ENCODE results near the gene MFSD2B. TPM values are rescaled to one million over a fixed set of nuclear protein-coding genes. Genes with fewer than 3 reads are reported as not detected.

MFSD2B gene
- total RNA-seq, 1 donor from 2014 or later: 0.34 TPM

GRCh38 chr2:24018241-24018640, 8.4 kb downstream of the MFSD2B start:
- TF ChIP-seq EZH2 (IDR thresholded peaks at IDR 0.05; ENCODE audit: insufficient read depth, low read length): no peak
- TF ChIP-seq, protein P1, sequence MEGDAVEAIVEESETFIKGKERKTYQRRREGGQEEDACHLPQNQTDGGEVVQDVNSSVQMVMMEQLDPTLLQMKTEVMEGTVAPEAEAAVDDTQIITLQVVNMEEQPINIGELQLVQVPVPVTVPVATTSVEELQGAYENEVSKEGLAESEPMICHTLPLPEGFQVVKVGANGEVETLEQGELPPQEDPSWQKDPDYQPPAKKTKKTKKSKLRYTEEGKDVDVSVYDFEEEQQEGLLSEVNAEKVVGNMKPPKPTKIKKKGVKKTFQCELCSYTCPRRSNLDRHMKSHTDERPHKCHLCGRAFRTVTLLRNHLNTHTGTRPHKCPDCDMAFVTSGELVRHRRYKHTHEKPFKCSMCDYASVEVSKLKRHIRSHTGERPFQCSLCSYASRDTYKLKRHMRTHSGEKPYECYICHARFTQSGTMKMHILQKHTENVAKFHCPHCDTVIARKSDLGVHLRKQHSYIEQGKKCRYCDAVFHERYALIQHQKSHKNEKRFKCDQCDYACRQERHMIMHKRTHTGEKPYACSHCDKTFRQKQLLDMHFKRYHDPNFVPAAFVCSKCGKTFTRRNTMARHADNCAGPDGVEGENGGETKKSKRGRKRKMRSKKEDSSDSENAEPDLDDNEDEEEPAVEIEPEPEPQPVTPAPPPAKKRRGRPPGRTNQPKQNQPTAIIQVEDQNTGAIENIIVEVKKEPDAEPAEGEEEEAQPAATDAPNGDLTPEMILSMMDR (IDR thresholded peaks at IDR 0.05; ENCODE audit: insufficient read depth, low read depth, low read length): no peak
- H3K4me3 Mint-ChIP-seq (ENCODE audit: unreplicated experiment): no peak overlapping the region
- H3K4me1 Mint-ChIP-seq (ENCODE audit: low read depth, unreplicated experiment): peaks cover 7% of the 10 kb centered on the region
- H3K27me3 Mint-ChIP-seq (ENCODE audit: low read depth, unreplicated experiment): peaks cover 2% of the 10 kb centered on the region
- FAIRE-seq (no peak), DNase-seq (ENCODE audit: low read depth) (no peak)
- H2AFZ ChIP-seq (ENCODE audit: low read depth, low read length): no peak overlapping the region
- peaks cover 16% of the 10 kb centered on the region for H3K4me1 ChIP-seq (ENCODE audit: insufficient read depth, low read length)
- H3K27ac Mint-ChIP-seq (ENCODE audit: unreplicated experiment): no peak overlapping the region
- no peak overlapping the region for H3K9ac ChIP-seq (ENCODE audit: low read length)
- H3K27me3 ChIP-seq (ENCODE audit: insufficient read depth, low read length): no peaks in the 10 kb centered on the region
- no peaks in the 10 kb centered on the region for H4K20me1 ChIP-seq (ENCODE audit: insufficient read depth, low read length)
- H3K79me2 ChIP-seq (ENCODE audit: insufficient read depth, low read length): no peaks in the 10 kb centered on the region
- no peak overlapping the region for H3K27ac ChIP-seq (ENCODE audit: low read depth, low read length)
- H3K36me3 ChIP-seq (ENCODE audit: insufficient read depth, low read length): no peaks in the 10 kb centered on the region
- no peaks in the 10 kb centered on the region for H3K9me3 Mint-ChIP-seq (ENCODE audit: unreplicated experiment)
- peaks cover 2% of the 10 kb centered on the region for H3K36me3 Mint-ChIP-seq (ENCODE audit: low read depth, unreplicated experiment)
- H3K9me3 ChIP-seq (ENCODE audit: insufficient read depth, low read depth, low read length): no peaks in the 10 kb centered on the region
- no peak overlapping the region for H3K4me2 ChIP-seq (ENCODE audit: low read length)
- no peak overlapping the region for H3K4me3 ChIP-seq (ENCODE audit: insufficient read depth, low read depth, low read length)

GRCh38 chr2:24019729-24020128, 9.8 kb downstream of the MFSD2B start:
- no peaks in the 10 kb centered on the region for H3K27me3 ChIP-seq (ENCODE audit: insufficient read depth, low read length)
- no peaks in the 10 kb centered on the region for H4K20me1 ChIP-seq (ENCODE audit: insufficient read depth, low read length)
- FAIRE-seq (no peak), DNase-seq (ENCODE audit: low read depth) (no peak)
- Mint-ChIP-seq H3K4me3 (ENCODE audit: unreplicated experiment) (no peak overlapping the region), H3K9me3 (ENCODE audit: unreplicated experiment) (no peaks in the 10 kb centered on the region), H3K36me3 (ENCODE audit: low read depth, unreplicated experiment) (peaks cover 3% of the 10 kb centered on the region), H3K4me1 (ENCODE audit: low read depth, unreplicated experiment) (peaks cover 11% of the 10 kb centered on the region), H3K27ac (ENCODE audit: unreplicated experiment) (no peak overlapping the region), H3K27me3 (ENCODE audit: low read depth, unreplicated experiment) (no peaks in the 10 kb centered on the region)
- no peak overlapping the region for H2AFZ ChIP-seq (ENCODE audit: low read depth, low read length)
- H3K9me3 ChIP-seq (ENCODE audit: insufficient read depth, low read depth, low read length): no peaks in the 10 kb centered on the region
- H3K9ac ChIP-seq (ENCODE audit: low read length): no peak overlapping the region
- H3K4me1 ChIP-seq (ENCODE audit: insufficient read depth, low read length): peaks cover 16% of the 10 kb centered on the region
- no peaks in the 10 kb centered on the region for H3K79me2 ChIP-seq (ENCODE audit: insufficient read depth, low read length)
- H3K27ac ChIP-seq (ENCODE audit: low read depth, low read length): no peak overlapping the region
- no peak overlapping the region for H3K4me3 ChIP-seq (ENCODE audit: insufficient read depth, low read depth, low read length)
- H3K36me3 ChIP-seq (ENCODE audit: insufficient read depth, low read length): peaks cover 2% of the 10 kb centered on the region
- no peak for TF ChIP-seq EZH2 (IDR thresholded peaks at IDR 0.05; ENCODE audit: insufficient read depth, low read length)
- TF ChIP-seq, protein P1 (IDR thresholded peaks at IDR 0.05; ENCODE audit: insufficient read depth, low read depth, low read length): no peak
- no peak overlapping the region for H3K4me2 ChIP-seq (ENCODE audit: low read length)

DNA sequence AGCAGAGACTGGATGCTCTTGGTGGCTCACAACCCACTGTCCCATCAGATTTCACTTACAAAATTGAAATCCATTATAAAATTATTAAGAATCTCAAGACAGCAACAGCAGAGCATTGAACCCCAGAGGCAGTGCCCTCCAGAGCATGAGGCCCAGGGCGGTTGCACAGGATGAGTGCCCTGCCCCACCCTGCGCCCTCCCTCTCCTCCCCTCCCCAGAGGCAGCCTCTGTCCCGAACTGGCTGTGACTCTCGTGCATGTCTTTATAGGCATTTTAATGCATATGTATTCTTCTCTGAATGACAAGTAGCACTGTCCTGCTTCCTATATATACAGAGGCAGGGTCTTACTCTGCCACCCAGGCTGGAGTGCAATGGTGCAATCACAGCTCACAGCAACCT, 10.4 kb downstream of the MFSD2B start:
- Histone ChIP-seq H2AFZ (ENCODE audit: low read depth, low read length) (no peak overlapping the region), H3K27me3 (ENCODE audit: insufficient read depth, low read length) (no peaks in the 10 kb centered on the region), H3K9ac (ENCODE audit: low read length) (no peak overlapping the region), H3K36me3 (ENCODE audit: insufficient read depth, low read length) (peaks cover 2% of the 10 kb centered on the region), H3K4me1 (ENCODE audit: insufficient read depth, low read length) (peaks cover 13% of the 10 kb centered on the region), H3K9me3 (ENCODE audit: insufficient read depth, low read depth, low read length) (no peaks in the 10 kb centered on the region), H3K79me2 (ENCODE audit: insufficient read depth, low read length) (no peaks in the 10 kb centered on the region), H3K27ac (ENCODE audit: low read depth, low read length) (no peak overlapping the region), H4K20me1 (ENCODE audit: insufficient read depth, low read length) (no peaks in the 10 kb centered on the region), H3K4me2 (ENCODE audit: low read length) (no peak overlapping the region), H3K4me3 (ENCODE audit: insufficient read depth, low read depth, low read length) (no peak overlapping the region)
- H3K4me3 Mint-ChIP-seq (ENCODE audit: unreplicated experiment): no peak overlapping the region
- H3K9me3 Mint-ChIP-seq (ENCODE audit: unreplicated experiment): no peaks in the 10 kb centered on the region
- H3K27ac Mint-ChIP-seq (ENCODE audit: unreplicated experiment): no peak overlapping the region
- TF ChIP-seq, protein P1 (IDR thresholded peaks at IDR 0.05; ENCODE audit: insufficient read depth, low read depth, low read length): no peak
- no peak for TF ChIP-seq EZH2 (IDR thresholded peaks at IDR 0.05; ENCODE audit: insufficient read depth, low read length)
- no peak for DNase-seq (ENCODE audit: low read depth)
- no peak for FAIRE-seq
- peaks cover 11% of the 10 kb centered on the region for H3K4me1 Mint-ChIP-seq (ENCODE audit: low read depth, unreplicated experiment)
- H3K27me3 Mint-ChIP-seq (ENCODE audit: low read depth, unreplicated experiment): no peaks in the 10 kb centered on the region
- H3K36me3 Mint-ChIP-seq (ENCODE audit: low read depth, unreplicated experiment): peaks cover 7% of the 10 kb centered on the region
